ENCODE measurements around the gene NUP214.
"Not testable (repeated sequence)": the region's sequence is repeated elsewhere in the genome, so short reads cannot be mapped to it uniquely, and the experiment has no call there.

NUP214 gene

GRCh38 chr9:131264231-131264630, 138.8 kb downstream of the NUP214 start:
- in situ Hi-C loops (cut with MboI; ENCODE audit: low pct_unique_long_range_greater_than_20kb, low sequenced_read_pairs), result no loop called here
- no peak for DNase-seq

GRCh38 chr9:131266266-131267229, 141.2 kb downstream of the NUP214 start:
- DNase-seq, result peak; percentile 50
- in situ Hi-C loops (cut with MboI; ENCODE audit: low pct_unique_long_range_greater_than_20kb, low sequenced_read_pairs), result no loop called here

- in situ Hi-C loops (cut with MboI; ENCODE audit: low pct_unique_long_range_greater_than_20kb, low sequenced_read_pairs), result no loop called here
- peak; percentile 91 for DNase-seq
Measured at GRCh38 chr9:131270171-131271015, 145.0 kb downstream of the NUP214 start.

GRCh38 chr9:131271016-131271273, 145.6 kb downstream of the NUP214 start:
- in situ Hi-C loops (cut with MboI; ENCODE audit: low pct_unique_long_range_greater_than_20kb, low sequenced_read_pairs); DNase-seq: not testable (repeated sequence)

- no peak for DNase-seq
- in situ Hi-C loops (cut with MboI; ENCODE audit: low pct_unique_long_range_greater_than_20kb, low sequenced_read_pairs), result no loop called here
Measured at GRCh38 chr9:131271506-131271931, 146.1 kb downstream of the NUP214 start.

GRCh38 chr9:131272212-131272611, 146.8 kb downstream of the NUP214 start:
- no peak for DNase-seq
- in situ Hi-C loops (cut with MboI; ENCODE audit: low pct_unique_long_range_greater_than_20kb, low sequenced_read_pairs), result no loop called here

- in situ Hi-C loops (cut with MboI; ENCODE audit: low pct_unique_long_range_greater_than_20kb, low sequenced_read_pairs), result no loop called here
- DNase-seq, result peak; percentile 63
Measured at GRCh38 chr9:131273146-131273855, 147.9 kb downstream of the NUP214 start.

GRCh38 chr9:131273856-131274673, 148.7 kb downstream of the NUP214 start:
- peak; percentile 72 for DNase-seq
- in situ Hi-C loops (cut with MboI; ENCODE audit: low pct_unique_long_range_greater_than_20kb, low sequenced_read_pairs), result no loop called here

GRCh38 chr9:131274674-131275331, 149.4 kb downstream of the NUP214 start:
- in situ Hi-C loops (cut with MboI; ENCODE audit: low pct_unique_long_range_greater_than_20kb, low sequenced_read_pairs), result loop anchor here (25.0 kb wide), 1 partner anchor 112 kb away; the partner anchor contains the start of gene PRRC2B
- peak; percentile 43 for DNase-seq

- in situ Hi-C loops (cut with MboI; ENCODE audit: low pct_unique_long_range_greater_than_20kb, low sequenced_read_pairs), result loop anchor here (25.0 kb wide), 1 partner anchor 112 kb away; the partner anchor contains the start of gene PRRC2B
- DNase-seq, result peak; percentile 64
Measured at GRCh38 chr9:131275332-131276093, 150.1 kb downstream of the NUP214 start.

GRCh38 chr9:131276094-131276888, 150.9 kb downstream of the NUP214 start, which contains the start of gene FAM78A:
TSS of gene FAM78A (minus strand) at chr9:131276510. CDS start at chr9:131276179, 331 bp downstream.
- in situ Hi-C loops (cut with MboI; ENCODE audit: low pct_unique_long_range_greater_than_20kb, low sequenced_read_pairs), result loop anchor here (25.0 kb wide), 1 partner anchor 111 kb away; the partner anchor contains the start of gene PRRC2B
- DNase-seq, result peak; percentile 58

GRCh38 chr9:131276891-131277286, 151.5 kb downstream of the NUP214 start:
- no peak for DNase-seq
- in situ Hi-C loops (cut with MboI; ENCODE audit: low pct_unique_long_range_greater_than_20kb, low sequenced_read_pairs), result loop anchor here (25.0 kb wide), 1 partner anchor 110 kb away; the partner anchor contains the start of gene PRRC2B

- DNase-seq, result no peak
- in situ Hi-C loops (cut with MboI; ENCODE audit: low pct_unique_long_range_greater_than_20kb, low sequenced_read_pairs), result loop anchor here (25.0 kb wide), 1 partner anchor 110 kb away; the partner anchor contains the start of gene PRRC2B
Measured at GRCh38 chr9:131277287-131277909, 152.0 kb downstream of the NUP214 start.

- peak; percentile 70 for DNase-seq
Measured at GRCh38 chr9:131277910-131278701, 152.7 kb downstream of the NUP214 start.

GRCh38 chr9:131278702-131279111, 153.3 kb downstream of the NUP214 start:
- DNase-seq, result no peak
- in situ Hi-C loops (cut with MboI; ENCODE audit: low pct_unique_long_range_greater_than_20kb, low sequenced_read_pairs), result loop anchor here (25.0 kb wide), 1 partner anchor 109 kb away; the partner anchor contains the start of gene PRRC2B

More at GRCh38 chr9:131277910-131278701, 152.7 kb downstream of the NUP214 start:
- in situ Hi-C loops (cut with MboI; ENCODE audit: low pct_unique_long_range_greater_than_20kb, low sequenced_read_pairs), result loop anchor here (25.0 kb wide), 1 partner anchor 109 kb away; the partner anchor contains the start of gene PRRC2B
